CD4-positive, alpha-beta T cell treated with Interferon alpha-2 for 1 hour (primary cell): ENCODE measurements around the gene ZBTB16.

Source experiments
- DNase-seq, 2 donors: peaks; one replicate each; pipeline ENCODE4 v3.0.0-alpha.2; 2020 to 2022

The ZBTB16 gene

GRCh38 chr11:114171257-114172054, 111.9 kb downstream of the ZBTB16 start:
- no peak for DNase-seq

- no peak for DNase-seq
Observed at GRCh38 chr11:114172055-114172861, 112.7 kb downstream of the ZBTB16 start.

- peak in 1 of 2 donors; percentile 26 for DNase-seq
Observed at GRCh38 chr11:114172871-114173444, 113.4 kb downstream of the ZBTB16 start.

GRCh38 chr11:114173843-114174242, 114.3 kb downstream of the ZBTB16 start:
- no peak for DNase-seq

GRCh38 chr11:114174712-114175495, 115.4 kb downstream of the ZBTB16 start:
- DNase-seq: no peak

- DNase-seq: no peak
Observed at GRCh38 chr11:114175706-114176105, 116.2 kb downstream of the ZBTB16 start.

GRCh38 chr11:114176321-114176720, 116.8 kb downstream of the ZBTB16 start:
- DNase-seq: no peak

- DNase-seq: no peak
Observed at GRCh38 chr11:114178656-114179055, 119.1 kb downstream of the ZBTB16 start.

- no peak for DNase-seq
Observed at GRCh38 chr11:114179234-114179941, 119.9 kb downstream of the ZBTB16 start.

GRCh38 chr11:114180301-114181055, 121.0 kb downstream of the ZBTB16 start:
- peak; percentile 26 to 40 for DNase-seq

GRCh38 chr11:114181195-114181594, 121.7 kb downstream of the ZBTB16 start:
- DNase-seq: no peak

- no peak for DNase-seq
Observed at GRCh38 chr11:114181752-114182151, 122.2 kb downstream of the ZBTB16 start.

GRCh38 chr11:114182471-114183043, 123.0 kb downstream of the ZBTB16 start:
- DNase-seq: no peak

GRCh38 chr11:114183044-114183511, 123.6 kb downstream of the ZBTB16 start:
- peak; percentile 64 to 79 for DNase-seq

GRCh38 chr11:114185436-114185835, 125.9 kb downstream of the ZBTB16 start:
- peak in 1 of 2 donors; percentile 64 for DNase-seq

- peak in 1 of 2 donors; percentile 37 for DNase-seq
Observed at GRCh38 chr11:114187173-114187572, 127.7 kb downstream of the ZBTB16 start.

GRCh38 chr11:114188851-114189570, 129.5 kb downstream of the ZBTB16 start:
- DNase-seq: no peak

GRCh38 chr11:114190630-114191029, 131.1 kb downstream of the ZBTB16 start:
- DNase-seq: no peak

- DNase-seq: no peak
Observed at GRCh38 chr11:114191893-114192292, 132.4 kb downstream of the ZBTB16 start.

GRCh38 chr11:114192841-114193389, 133.4 kb downstream of the ZBTB16 start:
- DNase-seq: no peak
